GM19099 (cell line): ENCODE data around the gene SMCO3.

Experiments used
- POLR2A ChIP-seq: IDR thresholded peaks from 3 replicates; pipeline ENCODE4 v1.6.1; 2011; ENCODE audit warnings: low read depth; ENCODE audit not compliant: insufficient read length; ENCODE audit errors: extremely low read depth

SMCO3 gene

GRCh38 chr12:14803011-14803829 lies 10.8 kb downstream of the SMCO3 start, which contains the start of the genes C12orf60 and WBP11:
Gene C12orf60 (plus strand): TSS chr12:14803670. CDS start chr12:14822936, 19,266 bp downstream.
Gene WBP11 (minus strand): TSS chr12:14803478. CDS start chr12:14801383, 2,095 bp downstream.
- peak; percentile 86 for TF ChIP-seq POLR2A

DNA sequence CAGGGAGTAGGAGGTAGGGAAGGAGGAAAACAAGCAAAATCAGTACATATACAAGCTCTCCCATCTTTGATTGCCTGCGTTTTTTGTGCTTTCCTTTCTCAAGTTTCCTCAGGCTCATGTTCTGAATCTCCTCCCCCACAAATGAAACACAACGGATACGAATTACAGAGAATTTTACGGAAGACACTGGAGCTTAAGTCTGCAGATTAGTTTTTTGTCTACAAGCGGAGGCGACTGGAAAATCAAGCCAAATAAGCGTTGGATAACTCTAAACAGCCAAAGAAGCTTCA lies 11.3 kb downstream of the SMCO3 start:
- TF ChIP-seq POLR2A: no peak

GRCh38 chr12:14802247-14802646 lies 11.7 kb downstream of the SMCO3 start:
- TF ChIP-seq POLR2A: no peak

DNA sequence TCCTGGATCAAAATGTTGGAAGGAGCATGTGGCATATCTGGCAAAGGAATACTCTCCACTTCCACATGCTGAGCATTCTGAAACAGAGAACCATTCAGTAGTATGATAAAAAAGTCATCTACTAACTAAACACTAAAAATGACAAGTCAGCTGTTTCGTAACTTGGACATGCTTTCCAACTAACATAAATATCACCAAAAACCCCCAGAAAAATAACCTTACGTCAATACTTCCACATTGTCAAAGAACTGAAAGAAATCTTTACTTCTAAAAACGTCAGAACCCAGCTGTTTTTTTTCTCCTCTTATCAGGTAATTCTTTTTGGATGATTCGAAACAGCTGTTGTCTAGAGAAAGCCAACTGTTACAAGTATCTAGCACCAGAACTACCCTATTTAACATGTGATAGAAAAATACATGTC lies 18.9 kb downstream of the SMCO3 start:
- no peak for TF ChIP-seq POLR2A

- no peak for TF ChIP-seq POLR2A
Measured at GRCh38 chr12:14785568-14785967, 28.4 kb downstream of the SMCO3 start.

DNA sequence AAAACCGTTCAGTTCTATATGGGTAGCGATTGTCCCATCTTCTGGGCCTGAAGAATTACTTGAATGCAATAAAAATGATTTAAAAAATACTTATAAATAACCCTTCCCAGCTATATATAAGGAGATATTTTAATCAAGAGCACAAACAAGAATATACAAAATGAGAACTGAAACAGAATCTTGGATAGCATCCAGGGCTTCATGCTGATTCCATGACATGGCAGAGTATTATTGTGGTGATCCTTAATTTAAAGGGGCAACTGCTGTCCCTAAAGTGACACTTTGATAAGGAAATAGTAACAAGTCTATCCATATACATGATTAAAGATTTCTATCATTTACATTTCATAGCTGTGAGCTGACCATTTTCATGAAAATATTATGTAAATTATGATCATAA lies 29.5 kb downstream of the SMCO3 start:
- no peak for TF ChIP-seq POLR2A

DNA sequence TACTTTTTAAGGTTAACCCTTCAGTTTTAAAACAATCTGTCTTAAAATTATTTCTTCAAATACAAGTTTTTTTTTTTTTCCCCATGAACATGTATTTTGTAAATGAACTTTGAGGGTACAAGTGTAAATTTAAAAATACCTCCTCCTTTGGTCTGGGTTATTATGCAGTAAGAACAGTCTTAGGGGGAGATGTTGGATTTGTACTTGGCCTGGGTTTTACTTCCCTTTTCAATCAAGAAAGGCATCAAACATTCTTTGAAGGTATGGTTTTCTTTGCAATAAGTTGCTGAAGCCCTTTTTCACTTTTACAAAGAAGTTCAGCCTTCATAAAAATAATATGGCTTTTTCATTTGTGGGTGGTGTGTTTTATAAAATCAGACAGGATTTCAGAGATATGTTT lies 31.2 kb downstream of the SMCO3 start:
- TF ChIP-seq POLR2A: no peak

- no peak for TF ChIP-seq POLR2A
Measured at GRCh38 chr12:14781563-14781962, 32.4 kb downstream of the SMCO3 start.

DNA sequence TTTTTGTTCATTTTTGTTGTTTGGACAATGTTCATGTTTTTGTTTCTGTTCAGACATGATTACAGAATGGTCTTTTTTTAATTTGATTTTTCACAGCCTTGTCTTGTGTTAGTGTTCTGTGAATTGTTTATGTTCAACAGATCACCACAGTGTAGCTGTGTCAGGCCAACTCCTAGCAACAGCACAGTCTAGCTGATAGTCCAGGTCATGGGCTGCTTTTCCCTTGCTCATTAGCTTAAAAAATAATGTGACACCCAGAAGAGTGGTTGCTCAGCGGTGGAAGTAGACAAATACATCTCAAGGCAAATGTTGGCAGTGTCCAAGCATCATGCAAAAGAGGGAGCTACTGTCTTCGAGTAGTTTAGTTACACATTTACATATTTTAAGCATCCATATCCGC lies 33.1 kb downstream of the SMCO3 start:
- no peak for TF ChIP-seq POLR2A

GRCh38 chr12:14779834-14780233 lies 34.1 kb downstream of the SMCO3 start:
- no peak for TF ChIP-seq POLR2A

DNA sequence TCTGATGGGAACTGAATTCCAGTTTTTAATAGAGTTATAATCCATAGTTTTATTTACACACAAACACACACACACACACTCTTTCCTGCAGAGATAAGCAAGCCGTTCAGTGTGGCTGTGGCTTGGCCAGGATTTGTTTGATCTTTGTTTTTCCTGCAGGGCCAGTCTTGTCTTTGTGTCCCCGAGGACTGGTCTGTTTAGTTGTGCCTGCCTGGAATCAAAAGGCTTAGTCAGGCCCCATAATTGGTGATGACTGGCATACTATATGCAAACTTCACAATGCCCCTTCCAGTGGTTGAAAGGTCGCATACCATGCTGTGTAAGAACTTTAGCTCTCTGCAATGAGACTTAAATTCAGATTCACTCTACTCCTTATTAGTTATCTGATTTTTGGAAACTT lies 36.7 kb downstream of the SMCO3 start:
- no peak for TF ChIP-seq POLR2A

- TF ChIP-seq POLR2A: no peak
Measured at GRCh38 chr12:14776236-14776961, 37.6 kb downstream of the SMCO3 start.

GRCh38 chr12:14775636-14775980 lies 38.4 kb downstream of the SMCO3 start:
- no peak for TF ChIP-seq POLR2A

- no peak for TF ChIP-seq POLR2A
Measured at GRCh38 chr12:14774906-14775635, 38.9 kb downstream of the SMCO3 start.

DNA sequence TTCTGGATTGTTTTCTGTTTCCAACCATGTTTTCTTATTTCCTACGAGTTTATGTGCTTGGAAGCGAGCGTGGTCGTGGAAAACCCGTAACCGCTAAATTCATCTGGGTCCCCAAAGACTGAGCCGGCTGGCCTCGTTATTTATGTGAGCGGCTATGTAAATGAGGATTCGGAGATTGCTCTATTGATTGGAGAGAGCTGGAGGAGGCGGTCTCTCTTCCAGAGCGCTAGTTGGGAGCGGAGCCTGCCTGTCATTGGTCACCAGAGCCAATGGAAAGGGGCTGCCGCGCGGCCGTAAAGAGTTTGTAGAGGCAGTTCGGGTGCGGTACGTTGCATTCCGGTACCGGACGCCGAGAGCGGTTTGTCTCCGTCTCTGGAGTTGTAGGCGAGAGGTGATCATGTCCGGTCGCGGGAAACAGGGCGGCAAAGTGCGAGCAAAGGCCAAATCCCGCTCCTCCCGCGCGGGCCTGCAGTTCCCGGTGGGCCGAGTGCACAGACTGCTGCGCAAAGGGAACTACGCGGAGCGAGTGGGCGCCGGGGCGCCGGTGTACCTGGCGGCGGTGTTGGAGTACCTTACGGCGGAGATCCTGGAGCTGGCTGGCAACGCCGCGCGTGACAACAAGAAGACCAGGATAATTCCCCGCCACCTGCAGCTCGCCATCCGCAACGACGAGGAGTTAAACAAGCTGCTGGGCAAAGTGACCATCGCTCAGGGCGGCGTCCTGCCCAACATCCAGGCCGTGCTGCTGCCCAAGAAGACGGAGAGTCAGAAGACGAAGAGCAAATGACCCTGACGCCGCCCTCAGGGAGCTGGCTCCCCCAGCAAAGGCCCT lies 39.7 kb downstream of the SMCO3 start:
- peak; percentile 87 for TF ChIP-seq POLR2A
